ENCODE results near the gene AGAP1.

- TF ChIP-seq CTCF (IDR thresholded peaks at IDR 0.05; ENCODE audit: low read depth, low read length, missing input control), result no peak
- TF ChIP-seq RXRA (IDR thresholded peaks at IDR 0.05), result no peak
- no peak for TF ChIP-seq REST (IDR thresholded peaks at IDR 0.05)
- no peak for TF ChIP-seq JUND (IDR thresholded peaks at IDR 0.05)
- no peak for TF ChIP-seq TAF1 (conservative IDR thresholded peaks at IDR 0.05)
These were observed 629.9 kb downstream of the AGAP1 start for GRCh38 chr2:236123716-236124115.

All from liver (tissue), 3 donors.